CD4-positive, CD25-positive, alpha-beta regulatory T cell (primary cell): ENCODE results near the gene TAB3. TPM values are rescaled to one million over a fixed set of nuclear protein-coding genes. Genes with fewer than 3 reads are reported as not detected.

Experiments
- ATAC-seq, 2 donors: fragments of 150-1000 bp; cut with Tn5 transposase; one replicate each; pipeline ENCODE4 v1.10.0; 2021; ENCODE audit warnings: low read depth in 2 of 2, moderate number of reproducible peaks in 2 of 2, moderate library complexity in 1 of 2
- DNase-seq, 3 donors: peaks; one replicate each; pipeline versions ENCODE4 v3.0.0 to v3.0.0-alpha.2; 2012 to 2022; ENCODE audit warnings: mixed read lengths in 1 of 3
- H3K27ac ChIP-seq: one replicate; pipeline ENCODE4 v1.7.0; 2013; ENCODE audit warnings: mild to moderate bottlenecking, low read length; ENCODE audit not compliant: insufficient read depth, poor library complexity, severe bottlenecking
- H3K27me3 ChIP-seq: one replicate; pipeline ENCODE4 v1.7.0; 2013; ENCODE audit warnings: low read length; ENCODE audit not compliant: control insufficient read depth, insufficient read depth
- H3K36me3 ChIP-seq: one replicate; pipeline ENCODE4 v1.7.0; 2013; ENCODE audit warnings: mild to moderate bottlenecking, low read length, moderate library complexity; ENCODE audit not compliant: control insufficient read depth, insufficient read depth
- H3K4me1 ChIP-seq: 2 replicates; pipeline ENCODE4 v1.7.0; 2013; ENCODE audit warnings: mild to moderate bottlenecking, low read length; ENCODE audit not compliant: insufficient read depth, control insufficient read depth, poor library complexity, severe bottlenecking
- H3K4me3 ChIP-seq: one replicate; pipeline ENCODE4 v1.7.0; 2013; ENCODE audit warnings: low read depth, mild to moderate bottlenecking, low read length, moderate library complexity
- H3K9me3 ChIP-seq, 2 experiments: 1 replicate in 1 of 2; 2 replicates in 1 of 2; pipeline ENCODE4 v1.7.0; 2013; ENCODE audit warnings: low read length in 2 of 2, mild to moderate bottlenecking in 1 of 2, moderate library complexity in 1 of 2; ENCODE audit not compliant: control insufficient read depth in 2 of 2
- H3K27ac Mint-ChIP-seq, 3 donors: one replicate each; pipeline ENCODE4 v1.8.0; 2020 to 2022; ENCODE audit warnings: mild to moderate bottlenecking in 3 of 3, mixed read lengths in 3 of 3, moderate library complexity in 2 of 3
- H3K27me3 Mint-ChIP-seq: one replicate; pipeline ENCODE4 v1.8.0; 2022; ENCODE audit warnings: mild to moderate bottlenecking, mixed read lengths
- H3K36me3 Mint-ChIP-seq: one replicate; pipeline ENCODE4 v1.8.0; 2020; ENCODE audit warnings: mixed read lengths
- H3K4me1 Mint-ChIP-seq, 4 donors: one replicate each; pipeline ENCODE4 v1.8.0; 2020 to 2022; ENCODE audit warnings: mixed read lengths in 4 of 4, mild to moderate bottlenecking in 1 of 4
- H3K4me3 Mint-ChIP-seq, 4 donors: one replicate each; pipeline ENCODE4 v1.8.0; 2020 to 2022; ENCODE audit warnings: mild to moderate bottlenecking in 4 of 4, mixed read lengths in 4 of 4, moderate library complexity in 3 of 4
- H3K9me3 Mint-ChIP-seq, 7 donors: one replicate each; pipeline ENCODE4 v1.8.0; 2020 to 2022; ENCODE audit warnings: mixed read lengths in 7 of 7, mild to moderate bottlenecking in 3 of 7, moderate library complexity in 2 of 7
- polyA plus RNA-seq, 4 donors: library from polyadenylated mRNA; unstranded; fragments of 300-500 nt; fragmentation: Illumina TruSeq; gene quantifications; one replicate each; pipeline ENCODE4 v1.2.3, GENCODE V29; 2021
- total RNA-seq: library from RNA; stranded (reverse); gene quantifications from one replicate; pipeline ENCODE4 v1.2.3, GENCODE V29; 2022

The TAB3 gene
- total RNA-seq (33.5 TPM), polyA plus RNA-seq (1 to 10 TPM; 3.4 to 7.2 (median 6.2) TPM)

DNA sequence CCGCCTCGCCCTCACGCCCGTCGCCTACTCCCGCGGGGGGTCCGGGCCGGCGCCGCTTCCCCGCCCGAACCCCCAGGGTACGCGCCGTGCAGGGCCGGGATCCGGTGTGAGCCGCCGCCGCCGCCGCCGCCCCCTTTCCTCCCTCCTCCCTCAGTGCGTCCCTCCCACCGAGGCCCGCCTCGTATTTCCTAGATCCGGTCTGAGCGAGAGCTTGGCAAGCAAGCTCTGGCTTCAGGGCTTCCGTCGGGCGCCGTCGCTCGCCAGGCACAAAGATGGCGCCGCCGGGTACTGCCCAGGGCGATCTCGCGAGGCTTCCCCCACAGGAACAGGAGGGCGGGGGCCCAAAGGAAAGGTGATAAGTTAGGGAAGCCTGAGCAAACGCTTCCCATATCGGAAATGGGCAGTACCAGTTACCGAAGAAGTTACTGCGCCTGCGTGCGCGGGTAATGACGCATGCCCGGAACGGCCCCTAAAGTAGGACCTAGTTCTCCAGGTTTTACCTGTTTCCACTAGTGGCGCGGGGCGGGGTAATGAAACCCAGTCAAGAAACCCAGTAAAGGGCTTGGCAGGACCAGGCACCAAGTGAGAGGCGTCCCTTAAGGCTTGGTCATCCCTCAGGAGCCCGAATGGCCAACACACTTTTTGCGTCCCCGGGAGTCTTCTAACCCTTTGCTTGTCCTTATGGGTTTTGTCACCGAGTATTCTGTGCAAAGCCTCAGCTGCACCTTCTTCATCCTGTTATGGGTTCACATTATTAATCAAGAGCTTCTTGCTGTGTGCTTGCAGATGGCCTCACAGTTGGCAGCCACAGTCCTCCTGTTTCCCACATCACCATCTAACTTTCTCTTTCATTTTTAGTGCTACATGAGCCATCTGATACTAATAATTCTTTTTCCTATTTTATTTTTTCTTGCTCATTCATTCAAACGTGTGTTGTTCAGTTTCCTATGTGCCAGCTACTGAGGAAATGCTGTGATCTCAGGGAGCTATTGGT lies at the start of gene TAB3:
TSS of gene TAB3 (minus strand) at position 108 of the 994 bp plus-strand sequence. CDS start 29,666 bp downstream, outside the sequence.
- H3K27ac ChIP-seq, result peak within 1 kb of the TSS; percentile 83
- H3K4me3 ChIP-seq, result peak within 1 kb of the TSS; percentile 87
- no peaks in the 10 kb centered on the region for H3K27me3 ChIP-seq
- Mint-ChIP-seq H3K36me3 (no peaks in the 10 kb centered on the region), H3K27ac (peak within 1 kb of the TSS; percentile 86 to 95 (median 95)), H3K4me3 (peak within 1 kb of the TSS; percentile 91 to 98 (median 94)), H3K4me1 (peaks cover 17 to 42% (median 27%) of the 10 kb centered on the region in 4 donors), H3K27me3 (no peaks in the 10 kb centered on the region), H3K9me3 (peaks cover 0 to 2% (median 0%) of the 10 kb centered on the region in 7 donors)
- no peaks in the 10 kb centered on the region for H3K36me3 ChIP-seq
- peaks cover 15% of the 10 kb centered on the region for H3K4me1 ChIP-seq
- H3K9me3 ChIP-seq, result no peaks in the 10 kb centered on the region
- ATAC-seq (peak; percentile 89 to 90), DNase-seq (peak; percentile 90 to 97 (median 93))

GRCh38 chrX:30938295-30938694 lies 49.2 kb upstream of the TAB3 start:
- ATAC-seq, result no peak
- Histone ChIP-seq H3K27me3 (peaks cover 4% of the 10 kb centered on the region), H3K4me1 (no peaks in the 10 kb centered on the region), H3K9me3 (no peaks in the 10 kb centered on the region), H3K4me3 (no peak overlapping the region), H3K36me3 (no peaks in the 10 kb centered on the region), H3K27ac (no peak overlapping the region)
- H3K27ac Mint-ChIP-seq, result no peak overlapping the region
- no peak overlapping the region for H3K4me3 Mint-ChIP-seq
- no peaks in the 10 kb centered on the region for H3K27me3 Mint-ChIP-seq
- no peaks in the 10 kb centered on the region for H3K4me1 Mint-ChIP-seq
- H3K36me3 Mint-ChIP-seq, result no peaks in the 10 kb centered on the region
- peaks cover 0 to 5% (median 0%) of the 10 kb centered on the region in 7 donors for H3K9me3 Mint-ChIP-seq
- DNase-seq, result no peak

DNA sequence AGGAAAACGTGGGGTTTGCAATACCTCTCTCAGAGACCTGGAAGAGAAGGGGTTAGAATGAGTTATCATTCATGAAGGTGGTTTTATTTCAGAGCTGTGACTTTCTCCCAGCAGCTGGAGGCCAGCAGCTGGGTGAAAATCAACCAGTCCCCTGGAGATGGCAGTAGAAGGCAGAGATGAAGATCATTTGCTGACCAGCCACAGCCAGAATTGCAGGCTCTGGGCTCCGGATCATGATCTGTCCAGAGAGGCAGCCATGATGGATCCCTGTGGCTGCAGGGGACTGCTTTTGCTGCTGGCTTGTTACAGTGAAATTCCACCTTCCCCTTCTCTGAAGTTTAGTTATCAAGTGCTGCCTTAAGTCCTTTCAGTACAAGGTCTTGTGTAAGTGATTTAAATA lies 46.9 kb upstream of the TAB3 start:
- Mint-ChIP-seq H3K27ac (no peak overlapping the region), H3K4me1 (no peaks in the 10 kb centered on the region), H3K27me3 (no peaks in the 10 kb centered on the region), H3K4me3 (no peak overlapping the region), H3K36me3 (no peaks in the 10 kb centered on the region), H3K9me3 (peaks cover 0 to 5% (median 0%) of the 10 kb centered on the region in 7 donors)
- DNase-seq (no peak), ATAC-seq (no peak)
- Histone ChIP-seq H3K4me1 (no peaks in the 10 kb centered on the region), H3K36me3 (no peaks in the 10 kb centered on the region), H3K4me3 (no peak overlapping the region), H3K9me3 (no peaks in the 10 kb centered on the region), H3K27ac (no peak overlapping the region), H3K27me3 (peaks cover 4% of the 10 kb centered on the region)

DNA sequence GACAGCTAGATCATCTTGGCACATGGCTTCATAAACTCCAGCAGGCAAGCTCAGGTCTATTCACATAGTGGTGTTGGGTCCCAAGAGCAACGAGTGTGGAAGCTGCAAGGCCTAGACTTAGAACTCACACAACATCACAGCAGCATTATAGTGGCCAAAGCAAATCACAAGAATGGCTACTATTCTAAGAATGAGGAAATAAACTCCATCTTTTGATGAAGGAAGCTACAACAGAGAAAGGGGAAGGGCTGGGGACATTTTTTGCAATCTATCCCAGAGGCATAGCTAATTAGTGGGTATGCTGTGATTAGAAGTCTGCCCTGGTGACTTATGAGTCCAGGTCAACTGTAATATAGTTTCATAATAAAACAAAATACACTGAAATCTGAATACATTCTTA lies 42.9 kb upstream of the TAB3 start:
- H3K27me3 Mint-ChIP-seq, result no peaks in the 10 kb centered on the region
- no peak overlapping the region for H3K27ac Mint-ChIP-seq
- no peak overlapping the region for H3K27ac ChIP-seq
- no peaks in the 10 kb centered on the region for H3K4me1 Mint-ChIP-seq
- no peak overlapping the region for H3K4me3 Mint-ChIP-seq
- DNase-seq (no peak), ATAC-seq (no peak)
- no peaks in the 10 kb centered on the region for H3K36me3 ChIP-seq
- H3K4me3 ChIP-seq, result no peak overlapping the region
- H3K9me3 Mint-ChIP-seq, result peaks cover 0 to 2% (median 0%) of the 10 kb centered on the region in 7 donors
- H3K9me3 ChIP-seq, result no peaks in the 10 kb centered on the region
- H3K36me3 Mint-ChIP-seq, result no peaks in the 10 kb centered on the region
- H3K4me1 ChIP-seq, result no peaks in the 10 kb centered on the region
- peaks cover 4% of the 10 kb centered on the region for H3K27me3 ChIP-seq

DNA sequence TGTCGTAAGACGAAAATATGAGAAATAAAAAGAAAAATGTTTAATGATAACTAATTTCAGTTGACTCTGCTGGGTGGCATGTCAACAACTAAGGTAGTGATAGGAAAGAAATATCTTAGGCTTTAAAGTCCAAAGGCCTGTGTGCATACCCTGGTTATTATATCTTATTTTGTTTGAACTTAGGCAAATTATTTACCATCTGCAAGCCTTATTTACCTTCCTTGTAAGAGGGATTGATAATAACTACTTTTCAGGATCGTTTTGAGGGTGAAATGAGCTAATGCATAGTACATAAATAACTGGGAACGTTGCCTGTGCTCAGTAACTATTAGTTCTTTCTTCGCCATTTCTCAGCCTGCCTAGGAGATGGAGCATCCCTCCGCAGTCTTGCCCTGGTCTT lies 41.6 kb upstream of the TAB3 start:
- H3K36me3 Mint-ChIP-seq, result no peaks in the 10 kb centered on the region
- peaks cover 4% of the 10 kb centered on the region for H3K27me3 ChIP-seq
- no peaks in the 10 kb centered on the region for H3K27me3 Mint-ChIP-seq
- no peak overlapping the region for H3K4me3 Mint-ChIP-seq
- H3K9me3 Mint-ChIP-seq, result peaks cover 0 to 2% (median 0%) of the 10 kb centered on the region in 7 donors
- H3K27ac ChIP-seq, result no peak overlapping the region
- H3K9me3 ChIP-seq, result no peaks in the 10 kb centered on the region
- no peak overlapping the region for H3K27ac Mint-ChIP-seq
- no peaks in the 10 kb centered on the region for H3K36me3 ChIP-seq
- no peak for DNase-seq
- no peaks in the 10 kb centered on the region for H3K4me1 Mint-ChIP-seq
- ATAC-seq, result no peak
- no peaks in the 10 kb centered on the region for H3K4me1 ChIP-seq
- H3K4me3 ChIP-seq, result no peak overlapping the region

DNA sequence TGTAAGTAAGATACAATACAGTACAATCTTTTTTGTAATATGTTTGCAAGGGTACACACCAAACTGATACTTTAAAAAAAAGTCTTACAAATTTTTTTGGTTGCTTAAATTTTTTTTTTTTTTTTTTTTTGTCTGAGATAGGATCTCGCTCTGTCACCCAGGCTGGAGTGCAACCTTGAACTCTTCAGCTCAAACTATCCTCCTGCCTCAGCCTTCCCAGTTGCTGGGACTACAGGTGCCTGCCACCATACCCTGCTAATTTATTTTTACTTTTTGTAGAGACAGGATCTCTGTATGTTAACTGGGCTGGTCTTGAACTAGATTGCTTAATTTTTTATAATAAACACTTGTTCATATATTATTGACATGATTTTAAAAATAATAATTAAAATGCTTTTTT lies 41.1 kb upstream of the TAB3 start:
- DNase-seq, result no peak
- H3K36me3 ChIP-seq, result no peaks in the 10 kb centered on the region
- H3K27ac ChIP-seq, result no peak overlapping the region
- H3K9me3 Mint-ChIP-seq, result peaks cover 0 to 2% (median 0%) of the 10 kb centered on the region in 7 donors
- no peak overlapping the region for H3K4me3 Mint-ChIP-seq
- H3K27me3 ChIP-seq, result peaks cover 4% of the 10 kb centered on the region
- H3K9me3 ChIP-seq, result no peaks in the 10 kb centered on the region
- H3K36me3 Mint-ChIP-seq, result no peaks in the 10 kb centered on the region
- H3K27me3 Mint-ChIP-seq, result no peaks in the 10 kb centered on the region
- H3K27ac Mint-ChIP-seq, result no peak overlapping the region
- no peaks in the 10 kb centered on the region for H3K4me1 Mint-ChIP-seq
- no peaks in the 10 kb centered on the region for H3K4me1 ChIP-seq
- no peak overlapping the region for H3K4me3 ChIP-seq
- no peak for ATAC-seq

DNA sequence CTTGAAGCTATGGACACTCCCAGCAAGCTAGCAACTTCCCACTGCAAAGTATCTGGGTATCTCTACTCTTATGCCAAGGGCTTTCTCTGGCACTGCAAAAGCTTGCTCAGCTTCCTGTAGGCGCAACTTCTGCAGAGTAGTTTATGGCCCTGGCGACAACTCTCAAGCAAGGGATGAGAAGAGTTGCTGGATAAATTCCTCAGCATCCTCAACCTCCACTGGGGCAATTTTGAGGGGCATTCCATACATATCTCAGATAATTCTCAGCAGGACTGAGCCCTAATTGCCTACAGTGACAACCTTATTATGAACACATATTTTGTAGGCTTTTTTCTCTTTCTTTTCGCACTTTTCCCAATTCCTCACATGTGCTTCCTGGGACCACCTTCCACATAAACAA lies 31.2 kb upstream of the TAB3 start:
- DNase-seq (no peak), ATAC-seq (no peak)
- Mint-ChIP-seq H3K27ac (no peak overlapping the region), H3K27me3 (no peaks in the 10 kb centered on the region), H3K4me3 (no peak overlapping the region), H3K36me3 (no peaks in the 10 kb centered on the region), H3K9me3 (peaks cover 0 to 4% (median 0%) of the 10 kb centered on the region in 7 donors), H3K4me1 (no peaks in the 10 kb centered on the region)
- no peak overlapping the region for H3K4me3 ChIP-seq
- H3K27ac ChIP-seq, result no peak overlapping the region
- H3K9me3 ChIP-seq, result no peaks in the 10 kb centered on the region
- no peaks in the 10 kb centered on the region for H3K36me3 ChIP-seq
- no peaks in the 10 kb centered on the region for H3K27me3 ChIP-seq
- H3K4me1 ChIP-seq, result no peaks in the 10 kb centered on the region
